ENCODE measurements around the gene AANAT. TPM values are rescaled to one million over a fixed set of nuclear protein-coding genes. Genes with fewer than 3 reads are reported as not detected.

Gene AANAT
- total RNA-seq, 2 experiments from 2014 or later = not detected

DNA sequence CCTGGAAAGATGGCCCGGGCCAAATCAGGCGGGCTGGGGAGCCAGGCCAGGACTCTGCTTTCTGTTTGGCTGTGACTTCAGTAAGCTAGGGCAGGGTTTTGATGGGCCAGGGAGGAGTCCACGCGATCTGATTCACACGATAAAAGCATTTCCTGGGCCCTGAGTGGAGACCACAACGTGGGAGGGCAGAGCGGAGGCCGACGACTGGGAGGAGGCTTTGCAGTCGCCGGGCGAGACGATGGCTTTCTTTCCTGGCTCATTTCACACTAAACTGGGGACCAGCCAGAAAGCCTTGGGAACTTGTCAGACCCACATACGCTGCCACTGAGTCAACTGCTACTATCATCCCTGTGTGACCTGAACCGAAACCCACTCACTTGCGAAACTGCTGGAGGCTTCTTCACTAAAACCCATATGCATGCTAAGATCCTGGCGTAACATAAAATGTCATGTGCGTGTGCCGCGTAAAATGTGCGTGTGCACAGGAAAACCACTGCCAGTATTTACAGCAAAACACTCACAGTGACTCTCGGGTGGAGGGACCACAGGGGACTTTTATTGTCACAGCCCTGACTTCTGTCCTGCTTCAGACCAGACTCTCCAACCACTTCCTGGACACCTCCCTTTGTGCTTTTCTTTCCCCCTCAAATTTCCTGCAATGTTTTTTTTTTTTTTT lies 48.0 kb downstream of the AANAT start:
- Histone ChIP-seq H3K4me1 (ENCODE audit: insufficient read depth, low read length, poor library complexity, severe bottlenecking) (peaks cover 10% of the 10 kb centered on the region), H4K20me1 (ENCODE audit: insufficient read depth, low read length) (no peaks in the 10 kb centered on the region), H3K9me3 (ENCODE audit: low read length) (no peaks in the 10 kb centered on the region), H3K27ac (ENCODE audit: low read depth, low read length, poor library complexity, severe bottlenecking) (no peak overlapping the region), H2AFZ (ENCODE audit: low read length) (peak overlapping the region; percentile 86), H3K36me3 (ENCODE audit: insufficient read depth, low read length) (no peaks in the 10 kb centered on the region), H3K79me2 (ENCODE audit: insufficient read depth, low read depth, low read length) (no peaks in the 10 kb centered on the region), H3K4me2 (ENCODE audit: low read length) (peak overlapping the region; percentile 45), H3K9me2 (ENCODE audit: insufficient read depth, low read length) (no peaks in the 10 kb centered on the region), H3K4me3 (ENCODE audit: low read depth, low read length, poor library complexity, severe bottlenecking) (no peak overlapping the region)
- ChIA-PET CTCF (ENCODE audit: unreplicated experiment) (no interaction called here), POLR2A (interaction anchor here (0.7 to 1.0 kb wide), 2 partner anchors 7 to 31 kb away, joined by 3 read pairs; no protein-coding TSS in a partner anchor)
- TF ChIP-seq, protein P1, sequence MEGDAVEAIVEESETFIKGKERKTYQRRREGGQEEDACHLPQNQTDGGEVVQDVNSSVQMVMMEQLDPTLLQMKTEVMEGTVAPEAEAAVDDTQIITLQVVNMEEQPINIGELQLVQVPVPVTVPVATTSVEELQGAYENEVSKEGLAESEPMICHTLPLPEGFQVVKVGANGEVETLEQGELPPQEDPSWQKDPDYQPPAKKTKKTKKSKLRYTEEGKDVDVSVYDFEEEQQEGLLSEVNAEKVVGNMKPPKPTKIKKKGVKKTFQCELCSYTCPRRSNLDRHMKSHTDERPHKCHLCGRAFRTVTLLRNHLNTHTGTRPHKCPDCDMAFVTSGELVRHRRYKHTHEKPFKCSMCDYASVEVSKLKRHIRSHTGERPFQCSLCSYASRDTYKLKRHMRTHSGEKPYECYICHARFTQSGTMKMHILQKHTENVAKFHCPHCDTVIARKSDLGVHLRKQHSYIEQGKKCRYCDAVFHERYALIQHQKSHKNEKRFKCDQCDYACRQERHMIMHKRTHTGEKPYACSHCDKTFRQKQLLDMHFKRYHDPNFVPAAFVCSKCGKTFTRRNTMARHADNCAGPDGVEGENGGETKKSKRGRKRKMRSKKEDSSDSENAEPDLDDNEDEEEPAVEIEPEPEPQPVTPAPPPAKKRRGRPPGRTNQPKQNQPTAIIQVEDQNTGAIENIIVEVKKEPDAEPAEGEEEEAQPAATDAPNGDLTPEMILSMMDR (conservative IDR thresholded peaks at IDR 0.05; ENCODE audit: low read length) = no peak
- TF ChIP-seq EZH2phosphoT487 (IDR thresholded peaks at IDR 0.05; ENCODE audit: borderline replicate concordance, low read depth, low read length) = no peak
- intact Hi-C loops (cut with micrococcal nuclease; ENCODE audit: unreplicated experiment) = no loop called here
- BruUV-seq (replicated peaks) = no TSS peak
- no peak for DNase-seq (ENCODE audit: low spot score)

DNA sequence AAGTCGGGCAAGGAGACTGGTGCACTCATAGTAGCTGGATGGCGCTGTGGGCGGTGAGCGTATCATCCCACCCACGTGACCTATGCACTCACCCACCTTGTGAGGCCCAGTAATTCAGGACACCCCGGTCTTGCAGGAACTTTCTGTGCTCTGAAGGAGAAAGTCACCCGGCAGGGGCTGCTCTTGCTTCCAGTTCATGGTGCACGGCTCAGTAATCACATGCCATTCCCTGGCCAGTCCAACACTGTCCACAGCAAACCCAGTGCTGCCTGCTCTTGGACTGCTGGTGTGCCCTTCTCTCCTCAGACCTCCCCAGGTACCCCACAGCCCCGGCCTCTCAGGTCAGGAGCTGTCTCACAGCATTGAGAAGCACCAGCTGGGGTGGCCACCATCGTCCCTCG lies 50.2 kb downstream of the AANAT start:
- no peaks in the 10 kb centered on the region for H3K9me2 ChIP-seq (ENCODE audit: insufficient read depth, low read length)
- no TSS peak for BruUV-seq (replicated peaks)
- ChIA-PET POLR2A (interaction anchor here (0.7 kb wide), 1 partner anchor 270 kb away, joined by 3 read pairs; no protein-coding TSS in a partner anchor), CTCF (ENCODE audit: unreplicated experiment) (no interaction called here)
- no peak for DNase-seq (ENCODE audit: low spot score)
- intact Hi-C loops (cut with micrococcal nuclease; ENCODE audit: unreplicated experiment) = no loop called here
- no peak overlapping the region for H3K4me2 ChIP-seq (ENCODE audit: low read length)
- no peaks in the 10 kb centered on the region for H3K79me2 ChIP-seq (ENCODE audit: insufficient read depth, low read depth, low read length)
- no peaks in the 10 kb centered on the region for H3K9me3 ChIP-seq (ENCODE audit: low read length)
- no peak overlapping the region for H3K4me3 ChIP-seq (ENCODE audit: low read depth, low read length, poor library complexity, severe bottlenecking)
- TF ChIP-seq, protein P1 (conservative IDR thresholded peaks at IDR 0.05; ENCODE audit: low read length) = no peak
- no peak for TF ChIP-seq EZH2phosphoT487 (IDR thresholded peaks at IDR 0.05; ENCODE audit: borderline replicate concordance, low read depth, low read length)
- no peaks in the 10 kb centered on the region for H3K36me3 ChIP-seq (ENCODE audit: insufficient read depth, low read length)
- H4K20me1 ChIP-seq (ENCODE audit: insufficient read depth, low read length) = no peaks in the 10 kb centered on the region
- peaks cover 10% of the 10 kb centered on the region for H3K4me1 ChIP-seq (ENCODE audit: insufficient read depth, low read length, poor library complexity, severe bottlenecking)
- H2AFZ ChIP-seq (ENCODE audit: low read length) = no peak overlapping the region
- no peak overlapping the region for H3K27ac ChIP-seq (ENCODE audit: low read depth, low read length, poor library complexity, severe bottlenecking)

All from OCI-LY7 (cell line).